Keratinocyte (primary cell): Measurements from ENCODE around the gene FFAR4.

Source experiments
- EZH2 ChIP-seq: IDR thresholded peaks from one replicate; pipeline ENCODE4 v1.6.1; 2012; ENCODE audit warnings: inconsistent platforms, mild to moderate bottlenecking, low read length, moderate library complexity
- TF ChIP-seq, protein P1 (sequence below), 3 experiments: IDR thresholded peaks in 1 of 3; conservative IDR thresholded peaks in 1 of 3; optimal IDR thresholded peaks in 1 of 3; 2 replicates in 2 of 3; 3 replicates in 1 of 3; pipeline versions ENCODE3 to v1.5.1; 2011; ENCODE audit warnings: low read length in 3 of 3, mild to moderate bottlenecking in 3 of 3, moderate library complexity in 2 of 3, control low read depth in 1 of 3, inconsistent platforms in 1 of 3; ENCODE audit not compliant: insufficient read depth in 2 of 3; ENCODE audit errors: extremely low read depth in 1 of 3

DNA sequence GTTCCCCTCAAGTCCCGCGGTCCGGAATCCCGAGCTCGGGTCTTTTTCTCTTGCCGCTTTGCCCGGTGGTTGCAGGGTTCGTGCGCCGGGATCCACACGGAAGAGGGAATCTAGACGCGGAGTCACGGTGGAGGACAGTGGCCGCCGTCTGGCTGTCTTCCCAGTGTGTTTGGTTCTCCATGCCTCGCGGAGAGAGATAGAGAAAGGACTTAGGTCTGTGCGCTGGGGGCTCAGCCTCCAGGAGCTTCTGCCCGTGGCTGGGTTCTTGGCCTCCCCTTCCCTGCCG is 1.6 kb downstream of the FFAR4 start:
- no peak for TF ChIP-seq EZH2
- TF ChIP-seq, protein P1, sequence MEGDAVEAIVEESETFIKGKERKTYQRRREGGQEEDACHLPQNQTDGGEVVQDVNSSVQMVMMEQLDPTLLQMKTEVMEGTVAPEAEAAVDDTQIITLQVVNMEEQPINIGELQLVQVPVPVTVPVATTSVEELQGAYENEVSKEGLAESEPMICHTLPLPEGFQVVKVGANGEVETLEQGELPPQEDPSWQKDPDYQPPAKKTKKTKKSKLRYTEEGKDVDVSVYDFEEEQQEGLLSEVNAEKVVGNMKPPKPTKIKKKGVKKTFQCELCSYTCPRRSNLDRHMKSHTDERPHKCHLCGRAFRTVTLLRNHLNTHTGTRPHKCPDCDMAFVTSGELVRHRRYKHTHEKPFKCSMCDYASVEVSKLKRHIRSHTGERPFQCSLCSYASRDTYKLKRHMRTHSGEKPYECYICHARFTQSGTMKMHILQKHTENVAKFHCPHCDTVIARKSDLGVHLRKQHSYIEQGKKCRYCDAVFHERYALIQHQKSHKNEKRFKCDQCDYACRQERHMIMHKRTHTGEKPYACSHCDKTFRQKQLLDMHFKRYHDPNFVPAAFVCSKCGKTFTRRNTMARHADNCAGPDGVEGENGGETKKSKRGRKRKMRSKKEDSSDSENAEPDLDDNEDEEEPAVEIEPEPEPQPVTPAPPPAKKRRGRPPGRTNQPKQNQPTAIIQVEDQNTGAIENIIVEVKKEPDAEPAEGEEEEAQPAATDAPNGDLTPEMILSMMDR (optimal IDR thresholded peaks at IDR 0.05 in 1 of 3, IDR thresholded peaks at IDR 0.05 in 1 of 3, conservative IDR thresholded peaks at IDR 0.05 in 1 of 3; ENCODE audit: extremely low read depth in 1 of 3, insufficient read depth in 2 of 3, low read length in 3 of 3) = no peak
